Neutrophil (primary cell): ENCODE measurements around the gene MAN1A1.

Experiments
- H3K27ac ChIP-seq: fragments of 200-600 bp; sonication (generic); 2 replicates; pipeline ENCODE4 v1.5.1; 2016; ENCODE audit warnings: mild to moderate bottlenecking, moderate library complexity
- H3K27me3 ChIP-seq: fragments of 200-600 bp; sonication (generic); 2 replicates; pipeline ENCODE4 v1.6.0; 2016; ENCODE audit warnings: mild to moderate bottlenecking
- H3K36me3 ChIP-seq: fragments of 200-600 bp; sonication (generic); 2 replicates; pipeline ENCODE4 v1.5.1; 2017
- H3K4me1 ChIP-seq, 2 experiments: fragments of 200-600 bp in 1 of 2; sonication (generic) in 1 of 2; 1 replicate in 1 of 2; 2 replicates in 1 of 2; pipeline versions ENCODE4 v1.5.1 to v1.6.1; 2013 to 2016; ENCODE audit warnings: low read depth in 1 of 2, low read length in 1 of 2, mild to moderate bottlenecking in 1 of 2, moderate library complexity in 1 of 2; ENCODE audit not compliant: control insufficient read depth in 1 of 2, insufficient read depth in 1 of 2
- H3K4me3 ChIP-seq, 2 experiments: fragments of 200-600 bp in 1 of 2; sonication (generic) in 1 of 2; 1 replicate in 1 of 2; 2 replicates in 1 of 2; pipeline ENCODE4 v1.5.1; 2013 to 2016; ENCODE audit warnings: low read depth in 1 of 2, low read length in 1 of 2, mild to moderate bottlenecking in 1 of 2, moderate library complexity in 1 of 2
- H3K9me3 ChIP-seq: fragments of 200-600 bp; sonication (generic); 2 replicates; pipeline ENCODE4 v1.5.1; 2016
- TF ChIP-seq, protein P1 (sequence below): fragments of 200-600 bp; sonication (generic); IDR thresholded peaks from 2 replicates; pipeline ENCODE4 v1.5.1; 2016; ENCODE audit warnings: antibody characterized with exemption

Gene MAN1A1

DNA sequence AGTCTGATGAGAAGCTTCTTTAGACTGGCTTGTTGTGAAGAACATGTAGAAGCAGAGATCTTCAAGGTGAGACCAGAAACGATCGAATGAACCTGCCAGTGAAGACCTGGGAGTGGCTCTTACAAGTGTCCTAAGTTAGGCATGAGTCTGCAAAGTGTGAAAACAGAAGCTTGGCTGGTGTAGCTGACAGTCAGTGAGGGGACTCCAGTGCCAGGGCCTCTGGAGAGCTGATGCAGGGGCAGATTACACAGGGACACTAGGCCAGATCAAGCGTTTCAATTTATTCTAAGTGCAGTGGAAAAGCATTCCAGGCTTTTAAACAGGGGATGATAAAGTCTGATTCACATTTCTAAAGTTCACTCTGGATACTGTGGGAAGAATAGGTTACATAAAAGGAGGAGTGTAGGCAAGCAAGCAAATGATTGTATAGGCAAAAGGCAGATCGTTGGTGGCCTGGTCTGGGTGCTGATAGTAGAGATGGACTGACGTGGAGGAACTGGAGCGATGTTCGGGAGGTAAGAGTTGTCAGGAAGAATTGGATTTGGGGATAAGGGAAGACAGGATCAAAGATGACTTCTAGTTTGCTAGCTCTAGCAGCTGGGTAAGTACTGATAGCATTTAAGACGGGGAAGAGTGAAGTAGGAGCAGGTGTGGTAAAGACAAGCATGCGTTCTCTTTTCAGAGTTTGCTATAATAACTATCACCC is 133.5 kb downstream of the MAN1A1 start:
- H3K27ac ChIP-seq = no peak overlapping the region
- H3K4me1 ChIP-seq = no peaks in the 10 kb centered on the region
- TF ChIP-seq, protein P1, sequence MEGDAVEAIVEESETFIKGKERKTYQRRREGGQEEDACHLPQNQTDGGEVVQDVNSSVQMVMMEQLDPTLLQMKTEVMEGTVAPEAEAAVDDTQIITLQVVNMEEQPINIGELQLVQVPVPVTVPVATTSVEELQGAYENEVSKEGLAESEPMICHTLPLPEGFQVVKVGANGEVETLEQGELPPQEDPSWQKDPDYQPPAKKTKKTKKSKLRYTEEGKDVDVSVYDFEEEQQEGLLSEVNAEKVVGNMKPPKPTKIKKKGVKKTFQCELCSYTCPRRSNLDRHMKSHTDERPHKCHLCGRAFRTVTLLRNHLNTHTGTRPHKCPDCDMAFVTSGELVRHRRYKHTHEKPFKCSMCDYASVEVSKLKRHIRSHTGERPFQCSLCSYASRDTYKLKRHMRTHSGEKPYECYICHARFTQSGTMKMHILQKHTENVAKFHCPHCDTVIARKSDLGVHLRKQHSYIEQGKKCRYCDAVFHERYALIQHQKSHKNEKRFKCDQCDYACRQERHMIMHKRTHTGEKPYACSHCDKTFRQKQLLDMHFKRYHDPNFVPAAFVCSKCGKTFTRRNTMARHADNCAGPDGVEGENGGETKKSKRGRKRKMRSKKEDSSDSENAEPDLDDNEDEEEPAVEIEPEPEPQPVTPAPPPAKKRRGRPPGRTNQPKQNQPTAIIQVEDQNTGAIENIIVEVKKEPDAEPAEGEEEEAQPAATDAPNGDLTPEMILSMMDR = no peak

DNA sequence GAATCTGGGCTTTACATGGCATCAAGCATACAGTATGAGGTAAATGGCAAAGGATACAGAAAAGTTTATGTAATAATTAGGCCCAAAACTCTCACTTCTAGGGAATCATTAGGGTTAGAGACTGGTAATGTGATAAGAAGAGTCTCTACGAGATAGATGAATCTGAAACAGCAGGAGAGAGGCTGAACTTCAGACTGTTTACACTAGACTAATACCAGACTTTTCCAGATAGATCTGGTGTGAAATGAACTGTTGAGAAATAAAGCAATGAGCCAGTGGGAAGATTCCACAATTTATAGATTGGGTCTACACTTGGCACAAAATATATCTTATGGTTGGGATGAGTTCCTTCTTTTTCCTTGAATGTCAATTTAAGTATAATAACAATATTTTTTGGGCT is 134.3 kb downstream of the MAN1A1 start:
- TF ChIP-seq, protein P1 = no peak
- H3K36me3 ChIP-seq = no peaks in the 10 kb centered on the region
- no peaks in the 10 kb centered on the region for H3K27me3 ChIP-seq
- no peak overlapping the region for H3K27ac ChIP-seq
- H3K4me1 ChIP-seq = no peaks in the 10 kb centered on the region
- H3K4me3 ChIP-seq = no peak overlapping the region
- H3K9me3 ChIP-seq = no peaks in the 10 kb centered on the region

More for the DNA sequence above, 133.5 kb downstream of the MAN1A1 start:
- Histone ChIP-seq H3K9me3 (no peaks in the 10 kb centered on the region), H3K4me3 (no peak overlapping the region), H3K36me3 (no peaks in the 10 kb centered on the region), H3K27me3 (no peaks in the 10 kb centered on the region)

DNA sequence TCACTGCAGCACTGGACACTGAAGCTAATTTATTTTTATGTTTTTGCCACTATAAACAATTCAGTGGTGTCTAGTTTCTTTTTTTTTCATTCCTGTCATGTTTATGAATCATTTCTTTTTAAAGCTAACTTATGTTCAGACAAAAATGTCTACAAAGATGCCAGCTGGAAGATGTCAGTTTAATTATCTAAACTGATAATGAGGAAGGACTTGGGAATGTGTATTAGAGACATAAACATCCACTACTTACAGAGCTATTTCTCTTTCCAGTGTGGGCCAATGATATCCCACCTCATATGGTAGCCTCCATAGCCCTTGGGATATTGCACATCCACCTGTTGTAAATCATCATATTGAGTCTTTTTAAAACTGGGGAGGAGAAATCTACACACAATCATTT is 139.0 kb downstream of the MAN1A1 start:
- TF ChIP-seq, protein P1 = no peak
- H3K4me1 ChIP-seq = no peaks in the 10 kb centered on the region
- H3K9me3 ChIP-seq = no peaks in the 10 kb centered on the region
- no peak overlapping the region for H3K4me3 ChIP-seq
- H3K36me3 ChIP-seq = no peaks in the 10 kb centered on the region
- no peak overlapping the region for H3K27ac ChIP-seq
- H3K27me3 ChIP-seq = no peaks in the 10 kb centered on the region

DNA sequence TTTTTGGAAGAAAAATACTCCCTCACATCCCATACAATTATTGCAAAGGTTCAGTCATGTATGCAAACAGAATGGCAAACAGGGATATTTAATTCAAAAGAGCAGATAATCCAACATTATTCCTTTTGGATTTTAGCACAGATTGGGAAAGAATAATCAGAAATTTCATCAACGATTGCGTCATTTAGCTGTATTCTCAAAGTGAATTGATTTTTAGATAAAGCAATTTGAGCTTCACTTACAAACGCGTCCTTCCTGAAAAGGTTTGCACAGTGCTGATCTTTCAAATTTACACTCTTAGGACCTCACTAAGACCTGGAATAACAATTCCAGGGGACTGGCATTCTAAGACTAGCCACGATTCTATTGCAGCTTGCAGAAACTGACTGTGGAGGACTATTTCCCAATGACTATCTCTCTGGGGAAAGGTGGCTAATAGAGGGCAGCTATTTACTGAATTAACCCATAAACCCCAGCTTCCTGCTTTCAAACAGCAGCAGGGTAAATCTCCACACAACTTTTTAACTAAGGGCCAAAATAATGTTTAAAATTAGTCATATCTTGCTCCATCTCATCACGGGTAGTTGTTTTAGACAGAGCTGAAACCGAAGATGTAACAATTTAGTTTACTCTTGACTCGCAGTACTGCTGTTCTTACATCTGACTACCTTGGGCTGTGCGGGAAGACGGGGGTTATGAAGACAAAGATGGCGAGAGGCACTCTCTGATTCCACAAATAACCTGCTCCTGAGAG is 139.9 kb downstream of the MAN1A1 start:
- Histone ChIP-seq H3K27me3 (no peaks in the 10 kb centered on the region), H3K36me3 (no peaks in the 10 kb centered on the region), H3K27ac (no peak overlapping the region), H3K9me3 (no peaks in the 10 kb centered on the region), H3K4me1 (no peaks in the 10 kb centered on the region), H3K4me3 (no peak overlapping the region)
- TF ChIP-seq, protein P1 = no peak

DNA sequence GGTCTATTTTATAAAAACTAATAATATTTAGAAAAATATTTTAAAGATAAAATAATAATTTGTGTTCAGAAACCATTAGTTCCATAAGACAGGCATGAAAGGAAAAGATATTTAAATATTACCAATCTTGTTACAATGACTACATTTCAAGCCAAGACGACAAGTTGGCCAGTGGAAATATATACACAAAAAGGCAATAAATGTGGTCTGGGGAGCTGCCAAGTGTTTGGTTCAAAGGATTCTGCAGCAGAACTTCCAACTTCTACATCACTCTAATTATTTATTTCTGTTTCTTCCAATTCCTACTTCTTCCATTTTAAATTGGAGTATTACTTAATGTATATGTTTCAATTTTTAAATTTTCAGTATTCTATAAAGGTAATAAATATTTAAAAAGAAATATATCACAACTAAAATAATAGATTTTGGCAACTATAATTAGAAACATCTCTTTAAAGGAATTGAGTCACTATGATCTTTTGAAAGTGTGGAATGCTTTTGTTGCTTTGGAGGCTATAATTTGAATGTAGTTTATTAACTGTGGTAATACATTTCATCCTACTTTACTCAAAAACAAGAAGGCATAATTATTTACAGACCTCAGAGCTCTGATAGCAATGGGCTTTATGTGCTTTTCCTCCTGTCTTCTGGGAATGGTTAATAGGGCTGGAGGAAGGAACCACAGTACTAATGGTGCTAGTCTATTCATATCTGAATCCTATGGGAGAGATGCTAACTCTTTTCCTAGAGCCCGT is 141.4 kb downstream of the MAN1A1 start:
- Histone ChIP-seq H3K4me3 (no peak overlapping the region), H3K9me3 (no peaks in the 10 kb centered on the region), H3K4me1 (peaks cover 0 to 8% of the 10 kb centered on the region in 2 experiments), H3K27ac (no peak overlapping the region), H3K36me3 (peaks cover under 1% of the 10 kb centered on the region), H3K27me3 (no peaks in the 10 kb centered on the region)
- TF ChIP-seq, protein P1 = no peak
